ENCODE measurements around the gene SOCS7. TPM values are rescaled to one million over a fixed set of nuclear protein-coding genes. Genes with fewer than 3 reads are reported as not detected.

SOCS7 gene
- total RNA-seq, 1 donor from 2014 or later = 16.8 TPM

DNA sequence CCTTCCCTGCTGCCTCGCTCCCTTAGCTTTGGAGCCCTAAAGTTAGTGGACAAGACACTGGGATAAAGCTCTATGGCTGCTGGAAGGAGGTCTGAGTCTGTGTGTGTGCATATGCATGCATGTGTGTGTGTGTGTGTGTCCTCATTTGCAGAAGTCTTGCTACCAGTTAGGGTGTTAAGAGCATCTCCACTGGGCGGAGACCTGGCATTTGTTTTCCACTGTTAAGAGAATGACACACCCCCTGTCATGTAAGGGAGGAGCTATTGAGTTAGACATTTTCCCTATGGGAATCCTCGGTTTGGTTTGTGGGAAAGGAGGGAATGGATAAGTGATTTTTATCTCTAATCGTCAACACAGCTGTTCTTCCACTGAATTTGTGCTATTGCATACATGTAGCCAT lies 51.8 kb downstream of the SOCS7 start:
- peaks cover 15% of the 10 kb centered on the region for H3K36me3 Mint-ChIP-seq (ENCODE audit: low read depth, unreplicated experiment)
- H2AFZ ChIP-seq (ENCODE audit: low read depth, low read length) = no peak overlapping the region
- no peak for DNase-seq (ENCODE audit: low read depth)
- no peaks in the 10 kb centered on the region for H4K20me1 ChIP-seq (ENCODE audit: insufficient read depth, low read length)
- peaks cover 3% of the 10 kb centered on the region for H3K36me3 ChIP-seq (ENCODE audit: insufficient read depth, low read length)
- no peaks in the 10 kb centered on the region for H3K79me2 ChIP-seq (ENCODE audit: insufficient read depth, low read length)
- TF ChIP-seq, protein P1, sequence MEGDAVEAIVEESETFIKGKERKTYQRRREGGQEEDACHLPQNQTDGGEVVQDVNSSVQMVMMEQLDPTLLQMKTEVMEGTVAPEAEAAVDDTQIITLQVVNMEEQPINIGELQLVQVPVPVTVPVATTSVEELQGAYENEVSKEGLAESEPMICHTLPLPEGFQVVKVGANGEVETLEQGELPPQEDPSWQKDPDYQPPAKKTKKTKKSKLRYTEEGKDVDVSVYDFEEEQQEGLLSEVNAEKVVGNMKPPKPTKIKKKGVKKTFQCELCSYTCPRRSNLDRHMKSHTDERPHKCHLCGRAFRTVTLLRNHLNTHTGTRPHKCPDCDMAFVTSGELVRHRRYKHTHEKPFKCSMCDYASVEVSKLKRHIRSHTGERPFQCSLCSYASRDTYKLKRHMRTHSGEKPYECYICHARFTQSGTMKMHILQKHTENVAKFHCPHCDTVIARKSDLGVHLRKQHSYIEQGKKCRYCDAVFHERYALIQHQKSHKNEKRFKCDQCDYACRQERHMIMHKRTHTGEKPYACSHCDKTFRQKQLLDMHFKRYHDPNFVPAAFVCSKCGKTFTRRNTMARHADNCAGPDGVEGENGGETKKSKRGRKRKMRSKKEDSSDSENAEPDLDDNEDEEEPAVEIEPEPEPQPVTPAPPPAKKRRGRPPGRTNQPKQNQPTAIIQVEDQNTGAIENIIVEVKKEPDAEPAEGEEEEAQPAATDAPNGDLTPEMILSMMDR (IDR thresholded peaks at IDR 0.05; ENCODE audit: insufficient read depth, low read depth, low read length) = no peak
- no peak for TF ChIP-seq EZH2 (IDR thresholded peaks at IDR 0.05; ENCODE audit: insufficient read depth, low read length)
- no peaks in the 10 kb centered on the region for H3K9me3 ChIP-seq (ENCODE audit: insufficient read depth, low read depth, low read length)
- no peak overlapping the region for H3K4me2 ChIP-seq (ENCODE audit: low read length)
- H3K27me3 ChIP-seq (ENCODE audit: insufficient read depth, low read length) = no peaks in the 10 kb centered on the region
- no peaks in the 10 kb centered on the region for H3K9me3 Mint-ChIP-seq (ENCODE audit: unreplicated experiment)
- H3K27me3 Mint-ChIP-seq (ENCODE audit: low read depth, unreplicated experiment) = no peaks in the 10 kb centered on the region
- no peak overlapping the region for H3K9ac ChIP-seq (ENCODE audit: low read length)
- H3K4me3 Mint-ChIP-seq (ENCODE audit: unreplicated experiment) = no peak overlapping the region
- no peak overlapping the region for H3K4me3 ChIP-seq (ENCODE audit: insufficient read depth, low read depth, low read length)
- H3K4me1 Mint-ChIP-seq (ENCODE audit: low read depth, unreplicated experiment) = no peaks in the 10 kb centered on the region
- no peak for FAIRE-seq
- H3K4me1 ChIP-seq (ENCODE audit: insufficient read depth, low read length) = no peaks in the 10 kb centered on the region
- no peak overlapping the region for H3K27ac ChIP-seq (ENCODE audit: low read depth, low read length)
- H3K27ac Mint-ChIP-seq (ENCODE audit: unreplicated experiment) = no peak overlapping the region

DNA sequence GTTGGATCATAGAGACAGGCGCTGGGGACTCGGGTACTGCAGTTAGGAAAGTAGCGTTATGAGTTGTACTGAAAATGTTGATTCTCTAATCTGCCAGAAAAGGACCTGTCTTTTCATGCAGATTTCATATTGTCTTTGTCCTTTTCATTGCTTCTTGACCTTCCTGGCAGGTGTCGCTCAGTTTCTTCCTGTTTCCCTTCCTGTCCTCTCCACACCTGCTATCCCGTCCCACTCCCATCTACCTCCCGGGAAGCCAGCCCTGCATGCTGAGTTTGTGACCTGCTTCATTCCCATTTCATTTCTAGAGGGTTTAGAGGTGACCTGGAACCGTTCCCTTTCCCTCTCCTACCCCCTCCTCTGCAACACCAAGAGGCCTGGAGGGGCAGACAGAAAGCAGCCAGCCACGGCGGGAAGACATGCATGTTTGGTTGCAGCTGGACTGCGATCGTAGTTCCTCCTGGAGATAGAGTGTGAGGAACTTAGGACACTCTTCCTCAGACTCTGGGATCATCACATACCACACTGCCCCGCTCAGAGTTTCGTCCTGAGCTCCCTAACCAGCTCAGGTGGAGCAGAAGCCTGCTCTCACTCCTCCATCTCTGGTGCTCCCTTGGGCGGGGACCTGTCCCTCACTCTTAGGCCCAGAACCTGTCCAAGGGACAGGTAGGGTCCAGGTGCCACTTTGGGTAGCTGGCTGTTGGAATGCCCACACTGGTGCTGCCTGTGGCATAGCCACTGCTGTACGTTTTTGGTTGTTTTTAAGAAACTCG lies 52.7 kb downstream of the SOCS7 start:
- H3K4me1 Mint-ChIP-seq (ENCODE audit: low read depth, unreplicated experiment) = no peaks in the 10 kb centered on the region
- no peak overlapping the region for H3K4me3 Mint-ChIP-seq (ENCODE audit: unreplicated experiment)
- Histone ChIP-seq H3K9ac (ENCODE audit: low read length) (no peak overlapping the region), H4K20me1 (ENCODE audit: insufficient read depth, low read length) (no peaks in the 10 kb centered on the region), H3K4me3 (ENCODE audit: insufficient read depth, low read depth, low read length) (no peak overlapping the region), H3K9me3 (ENCODE audit: insufficient read depth, low read depth, low read length) (no peaks in the 10 kb centered on the region), H2AFZ (ENCODE audit: low read depth, low read length) (no peak overlapping the region), H3K79me2 (ENCODE audit: insufficient read depth, low read length) (no peaks in the 10 kb centered on the region), H3K4me2 (ENCODE audit: low read length) (no peak overlapping the region), H3K27ac (ENCODE audit: low read depth, low read length) (no peak overlapping the region), H3K36me3 (ENCODE audit: insufficient read depth, low read length) (peaks cover 3% of the 10 kb centered on the region), H3K27me3 (ENCODE audit: insufficient read depth, low read length) (no peaks in the 10 kb centered on the region), H3K4me1 (ENCODE audit: insufficient read depth, low read length) (no peaks in the 10 kb centered on the region)
- no peaks in the 10 kb centered on the region for H3K9me3 Mint-ChIP-seq (ENCODE audit: unreplicated experiment)
- peaks cover 14% of the 10 kb centered on the region for H3K36me3 Mint-ChIP-seq (ENCODE audit: low read depth, unreplicated experiment)
- peaks cover 4% of the 10 kb centered on the region for H3K27me3 Mint-ChIP-seq (ENCODE audit: low read depth, unreplicated experiment)
- DNase-seq (ENCODE audit: low read depth) (no peak), FAIRE-seq (no peak)
- H3K27ac Mint-ChIP-seq (ENCODE audit: unreplicated experiment) = peak overlapping the region; percentile 34
- no peak for TF ChIP-seq EZH2 (IDR thresholded peaks at IDR 0.05; ENCODE audit: insufficient read depth, low read length)
- TF ChIP-seq, protein P1 (IDR thresholded peaks at IDR 0.05; ENCODE audit: insufficient read depth, low read depth, low read length) = no peak

DNA sequence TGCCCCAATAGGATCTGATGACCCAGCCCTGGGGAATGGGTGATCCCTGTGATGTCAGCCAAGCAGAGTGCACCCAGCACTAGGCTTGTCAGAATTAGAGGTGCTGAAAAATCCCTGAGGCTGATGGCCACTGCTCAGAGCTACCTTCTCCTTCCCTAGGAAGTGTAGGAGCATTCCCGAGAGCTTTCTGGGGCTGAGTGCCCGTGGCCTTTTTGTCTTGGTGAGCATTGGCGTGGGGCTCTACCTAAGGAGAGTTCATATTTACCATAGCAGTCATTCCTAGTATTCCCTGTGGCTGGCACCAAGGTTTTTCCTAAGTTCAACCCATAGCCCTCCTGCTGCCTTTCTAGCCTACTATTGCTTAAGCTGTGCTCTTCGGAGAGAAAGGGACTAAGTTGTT lies 54.0 kb downstream of the SOCS7 start:
- H3K27ac Mint-ChIP-seq (ENCODE audit: unreplicated experiment) = no peak overlapping the region
- no peak overlapping the region for H3K9ac ChIP-seq (ENCODE audit: low read length)
- no peaks in the 10 kb centered on the region for H3K4me1 ChIP-seq (ENCODE audit: insufficient read depth, low read length)
- FAIRE-seq (no peak), DNase-seq (ENCODE audit: low read depth) (no peak)
- no peak overlapping the region for H3K27ac ChIP-seq (ENCODE audit: low read depth, low read length)
- peaks cover 12% of the 10 kb centered on the region for H3K36me3 Mint-ChIP-seq (ENCODE audit: low read depth, unreplicated experiment)
- H3K36me3 ChIP-seq (ENCODE audit: insufficient read depth, low read length) = no peaks in the 10 kb centered on the region
- H3K27me3 Mint-ChIP-seq (ENCODE audit: low read depth, unreplicated experiment) = peaks cover 10% of the 10 kb centered on the region
- no peak overlapping the region for H3K4me3 ChIP-seq (ENCODE audit: insufficient read depth, low read depth, low read length)
- no peaks in the 10 kb centered on the region for H3K9me3 ChIP-seq (ENCODE audit: insufficient read depth, low read depth, low read length)
- TF ChIP-seq, protein P1 (IDR thresholded peaks at IDR 0.05; ENCODE audit: insufficient read depth, low read depth, low read length) = no peak
- TF ChIP-seq EZH2 (IDR thresholded peaks at IDR 0.05; ENCODE audit: insufficient read depth, low read length) = no peak
- no peak overlapping the region for H3K4me2 ChIP-seq (ENCODE audit: low read length)
- no peaks in the 10 kb centered on the region for H3K79me2 ChIP-seq (ENCODE audit: insufficient read depth, low read length)
- H3K4me1 Mint-ChIP-seq (ENCODE audit: low read depth, unreplicated experiment) = no peaks in the 10 kb centered on the region
- no peak overlapping the region for H2AFZ ChIP-seq (ENCODE audit: low read depth, low read length)
- no peaks in the 10 kb centered on the region for H4K20me1 ChIP-seq (ENCODE audit: insufficient read depth, low read length)
- no peak overlapping the region for H3K4me3 Mint-ChIP-seq (ENCODE audit: unreplicated experiment)
- no peaks in the 10 kb centered on the region for H3K9me3 Mint-ChIP-seq (ENCODE audit: unreplicated experiment)
- H3K27me3 ChIP-seq (ENCODE audit: insufficient read depth, low read length) = no peaks in the 10 kb centered on the region
